Measurements from ENCODE around the gene NFKB1.

DNA sequence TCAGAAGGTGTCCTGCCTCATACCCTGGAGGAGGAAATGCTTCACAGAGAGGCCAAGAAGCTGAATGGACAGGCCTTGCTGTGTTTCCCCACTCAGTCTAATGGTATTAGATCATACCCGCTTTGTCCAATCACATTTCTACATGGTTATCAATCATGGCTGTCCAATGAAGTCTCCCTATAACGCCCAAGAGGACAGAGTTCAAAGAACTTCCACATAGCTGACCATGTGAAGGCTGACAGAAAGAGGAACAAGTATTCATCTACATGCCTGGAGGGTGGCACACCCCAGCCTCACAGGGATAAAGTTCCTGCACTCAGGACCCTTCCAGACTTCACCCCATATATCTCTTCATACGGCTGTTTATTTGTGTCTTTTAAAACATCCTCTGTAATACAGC is 136.2 kb downstream of the NFKB1 start:
- no peak for TF ChIP-seq SMC3 (conservative IDR thresholded peaks at IDR 0.05; ENCODE audit: poor library complexity)
- TF ChIP-seq, protein P1, sequence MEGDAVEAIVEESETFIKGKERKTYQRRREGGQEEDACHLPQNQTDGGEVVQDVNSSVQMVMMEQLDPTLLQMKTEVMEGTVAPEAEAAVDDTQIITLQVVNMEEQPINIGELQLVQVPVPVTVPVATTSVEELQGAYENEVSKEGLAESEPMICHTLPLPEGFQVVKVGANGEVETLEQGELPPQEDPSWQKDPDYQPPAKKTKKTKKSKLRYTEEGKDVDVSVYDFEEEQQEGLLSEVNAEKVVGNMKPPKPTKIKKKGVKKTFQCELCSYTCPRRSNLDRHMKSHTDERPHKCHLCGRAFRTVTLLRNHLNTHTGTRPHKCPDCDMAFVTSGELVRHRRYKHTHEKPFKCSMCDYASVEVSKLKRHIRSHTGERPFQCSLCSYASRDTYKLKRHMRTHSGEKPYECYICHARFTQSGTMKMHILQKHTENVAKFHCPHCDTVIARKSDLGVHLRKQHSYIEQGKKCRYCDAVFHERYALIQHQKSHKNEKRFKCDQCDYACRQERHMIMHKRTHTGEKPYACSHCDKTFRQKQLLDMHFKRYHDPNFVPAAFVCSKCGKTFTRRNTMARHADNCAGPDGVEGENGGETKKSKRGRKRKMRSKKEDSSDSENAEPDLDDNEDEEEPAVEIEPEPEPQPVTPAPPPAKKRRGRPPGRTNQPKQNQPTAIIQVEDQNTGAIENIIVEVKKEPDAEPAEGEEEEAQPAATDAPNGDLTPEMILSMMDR (IDR thresholded peaks at IDR 0.05; ENCODE audit: poor library complexity, severe bottlenecking): no peak
- TF ChIP-seq EZH2 (IDR thresholded peaks at IDR 0.05; ENCODE audit: borderline replicate concordance, insufficient read depth, low read length, poor library complexity, severe bottlenecking): no peak
- no peak for TF ChIP-seq POLR2AphosphoS5 (IDR thresholded peaks at IDR 0.05)
- TF ChIP-seq, protein P2, sequence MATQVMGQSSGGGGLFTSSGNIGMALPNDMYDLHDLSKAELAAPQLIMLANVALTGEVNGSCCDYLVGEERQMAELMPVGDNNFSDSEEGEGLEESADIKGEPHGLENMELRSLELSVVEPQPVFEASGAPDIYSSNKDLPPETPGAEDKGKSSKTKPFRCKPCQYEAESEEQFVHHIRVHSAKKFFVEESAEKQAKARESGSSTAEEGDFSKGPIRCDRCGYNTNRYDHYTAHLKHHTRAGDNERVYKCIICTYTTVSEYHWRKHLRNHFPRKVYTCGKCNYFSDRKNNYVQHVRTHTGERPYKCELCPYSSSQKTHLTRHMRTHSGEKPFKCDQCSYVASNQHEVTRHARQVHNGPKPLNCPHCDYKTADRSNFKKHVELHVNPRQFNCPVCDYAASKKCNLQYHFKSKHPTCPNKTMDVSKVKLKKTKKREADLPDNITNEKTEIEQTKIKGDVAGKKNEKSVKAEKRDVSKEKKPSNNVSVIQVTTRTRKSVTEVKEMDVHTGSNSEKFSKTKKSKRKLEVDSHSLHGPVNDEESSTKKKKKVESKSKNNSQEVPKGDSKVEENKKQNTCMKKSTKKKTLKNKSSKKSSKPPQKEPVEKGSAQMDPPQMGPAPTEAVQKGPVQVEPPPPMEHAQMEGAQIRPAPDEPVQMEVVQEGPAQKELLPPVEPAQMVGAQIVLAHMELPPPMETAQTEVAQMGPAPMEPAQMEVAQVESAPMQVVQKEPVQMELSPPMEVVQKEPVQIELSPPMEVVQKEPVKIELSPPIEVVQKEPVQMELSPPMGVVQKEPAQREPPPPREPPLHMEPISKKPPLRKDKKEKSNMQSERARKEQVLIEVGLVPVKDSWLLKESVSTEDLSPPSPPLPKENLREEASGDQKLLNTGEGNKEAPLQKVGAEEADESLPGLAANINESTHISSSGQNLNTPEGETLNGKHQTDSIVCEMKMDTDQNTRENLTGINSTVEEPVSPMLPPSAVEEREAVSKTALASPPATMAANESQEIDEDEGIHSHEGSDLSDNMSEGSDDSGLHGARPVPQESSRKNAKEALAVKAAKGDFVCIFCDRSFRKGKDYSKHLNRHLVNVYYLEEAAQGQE (IDR thresholded peaks at IDR 0.05; ENCODE audit: borderline replicate concordance): no peak
- no peak for TF ChIP-seq MXI1 (conservative IDR thresholded peaks at IDR 0.05; ENCODE audit: poor library complexity, severe bottlenecking)
